Nephron (organoid): ENCODE measurements around the gene PARD3.

Experiments
- H3K27ac Mint-ChIP-seq, 3 experiments: 2 replicates each; pipeline ENCODE4 v1.8.0; 2020; ENCODE audit warnings: mixed read lengths in 3 of 3, mild to moderate bottlenecking in 2 of 3, moderate library complexity in 1 of 3
- H3K27me3 Mint-ChIP-seq: 2 replicates; pipeline ENCODE4 v1.8.0; 2021; ENCODE audit warnings: low read depth, mild to moderate bottlenecking, moderate library complexity, mixed read lengths
- H3K36me3 Mint-ChIP-seq: 2 replicates; pipeline ENCODE4 v1.8.0; 2020; ENCODE audit warnings: low read depth, mixed read lengths
- H3K4me1 Mint-ChIP-seq: 2 replicates; pipeline ENCODE4 v1.8.0; 2020; ENCODE audit warnings: mixed read lengths
- H3K4me3 Mint-ChIP-seq, 3 experiments: 2 replicates each; pipeline ENCODE4 v1.8.0; 2020; ENCODE audit warnings: mild to moderate bottlenecking in 3 of 3, mixed read lengths in 3 of 3, moderate library complexity in 2 of 3
- H3K9me3 Mint-ChIP-seq: 2 replicates; pipeline ENCODE4 v1.8.0; 2020; ENCODE audit warnings: mixed read lengths
- CTCF ChIP-seq, 3 experiments: fragments of 200-600 bp; sonication (generic); IDR thresholded peaks; one replicate each; pipeline ENCODE4 v1.5.0; 2021; ENCODE audit warnings: antibody characterized with exemption in 3 of 3; ENCODE audit not compliant: unreplicated experiment in 3 of 3

The PARD3 gene

GRCh38 chr10:34808801-34809745 is 6.0 kb downstream of the PARD3 start:
- Mint-ChIP-seq H3K27ac (peak overlapping the region; percentile 56 to 81 (median 73)), H3K36me3 (no peaks in the 10 kb centered on the region), H3K4me3 (peak overlapping the region; percentile 58 to 73 (median 63)), H3K27me3 (no peaks in the 10 kb centered on the region), H3K9me3 (no peaks in the 10 kb centered on the region), H3K4me1 (peaks cover 58% of the 10 kb centered on the region)
- TF ChIP-seq CTCF (IDR thresholded peaks at IDR 0.05; ENCODE audit: unreplicated experiment in 3 of 3), result no peak

GRCh38 chr10:34808336-34808735 is 6.8 kb downstream of the PARD3 start:
- peak overlapping the region in 2 of 3 experiments; percentile 63 to 73 for H3K4me3 Mint-ChIP-seq
- peak overlapping the region; percentile 56 to 81 (median 73) for H3K27ac Mint-ChIP-seq
- no peaks in the 10 kb centered on the region for H3K9me3 Mint-ChIP-seq
- no peaks in the 10 kb centered on the region for H3K27me3 Mint-ChIP-seq
- no peak for TF ChIP-seq CTCF (IDR thresholded peaks at IDR 0.05; ENCODE audit: unreplicated experiment in 3 of 3)
- H3K36me3 Mint-ChIP-seq, result no peaks in the 10 kb centered on the region
- H3K4me1 Mint-ChIP-seq, result peaks cover 53% of the 10 kb centered on the region

DNA sequence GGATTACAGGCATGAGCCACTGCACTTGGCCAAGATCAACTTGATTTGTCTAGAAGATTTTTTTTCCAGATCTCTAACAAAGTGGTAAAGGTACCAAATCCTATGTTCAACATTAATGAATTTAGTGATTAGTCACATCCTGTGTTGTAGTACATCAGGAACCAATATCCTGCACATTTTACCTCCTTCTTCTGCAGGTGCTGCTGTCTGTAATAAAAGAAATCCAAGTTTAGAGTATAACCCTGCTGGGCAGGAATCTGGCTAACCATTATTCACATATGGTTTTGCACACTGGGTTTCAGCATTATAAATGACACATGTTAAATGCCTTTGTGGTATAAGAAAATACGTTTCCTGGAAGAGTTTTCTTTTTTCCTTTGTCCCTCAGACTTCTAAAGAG is 10.8 kb downstream of the PARD3 start:
- no peak overlapping the region for H3K4me3 Mint-ChIP-seq
- H3K9me3 Mint-ChIP-seq, result no peaks in the 10 kb centered on the region
- H3K27me3 Mint-ChIP-seq, result no peaks in the 10 kb centered on the region
- peaks cover 34% of the 10 kb centered on the region for H3K4me1 Mint-ChIP-seq
- TF ChIP-seq CTCF (IDR thresholded peaks at IDR 0.05; ENCODE audit: unreplicated experiment in 3 of 3), result no peak
- peaks cover 6% of the 10 kb centered on the region for H3K36me3 Mint-ChIP-seq
- peak overlapping the region in 1 of 3 experiments; percentile 46 for H3K27ac Mint-ChIP-seq

GRCh38 chr10:34802692-34803091 is 12.4 kb downstream of the PARD3 start:
- no peaks in the 10 kb centered on the region for H3K9me3 Mint-ChIP-seq
- H3K4me1 Mint-ChIP-seq, result peaks cover 30% of the 10 kb centered on the region
- TF ChIP-seq CTCF (IDR thresholded peaks at IDR 0.05; ENCODE audit: unreplicated experiment in 3 of 3), result no peak
- no peak overlapping the region for H3K27ac Mint-ChIP-seq
- peaks cover 15% of the 10 kb centered on the region for H3K36me3 Mint-ChIP-seq
- no peak overlapping the region for H3K4me3 Mint-ChIP-seq
- no peaks in the 10 kb centered on the region for H3K27me3 Mint-ChIP-seq

DNA sequence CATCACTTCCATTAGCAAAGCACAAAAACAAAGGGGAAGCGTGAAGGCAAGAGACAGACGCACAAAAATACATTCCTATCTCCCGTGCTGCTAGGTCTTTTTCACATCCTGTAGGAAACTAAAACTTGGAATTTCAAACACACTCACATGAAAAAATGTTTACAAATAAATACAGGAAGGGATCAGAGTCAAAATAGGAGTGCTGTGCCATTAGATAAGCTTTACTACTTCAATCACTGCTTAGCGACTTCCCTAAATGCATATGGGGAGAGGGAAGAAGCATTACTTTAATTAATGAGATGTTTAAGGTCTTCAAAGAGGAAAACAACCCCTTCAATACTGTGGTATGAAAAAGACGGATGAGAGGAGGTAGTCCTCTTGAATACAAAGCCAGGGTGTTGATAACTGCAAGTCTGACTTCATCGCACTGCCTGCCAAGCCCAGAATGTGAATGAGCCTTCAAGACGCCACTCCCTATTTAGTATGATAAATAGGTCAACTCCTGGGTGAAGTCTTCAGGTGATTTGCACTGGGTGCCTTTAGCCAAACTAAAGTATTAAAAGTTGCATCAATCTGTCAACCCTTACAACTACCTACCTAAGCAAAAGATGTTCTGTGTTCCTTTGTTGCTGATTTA is 13.9 kb downstream of the PARD3 start:
- H3K27me3 Mint-ChIP-seq, result no peaks in the 10 kb centered on the region
- H3K9me3 Mint-ChIP-seq, result no peaks in the 10 kb centered on the region
- H3K4me1 Mint-ChIP-seq, result peaks cover 35% of the 10 kb centered on the region
- peak overlapping the region in 2 of 3 experiments; percentile 7 to 11 for H3K4me3 Mint-ChIP-seq
- H3K36me3 Mint-ChIP-seq, result peaks cover 20% of the 10 kb centered on the region
- no peak for TF ChIP-seq CTCF (IDR thresholded peaks at IDR 0.05; ENCODE audit: unreplicated experiment in 3 of 3)
- H3K27ac Mint-ChIP-seq, result peak overlapping the region; percentile 4 to 28 (median 26)
